Measurements from ENCODE around the gene NLN. TPM values are rescaled to one million over a fixed set of nuclear protein-coding genes. Genes with fewer than 3 reads are reported as not detected.

NLN gene
- total and polyA plus RNA-seq, 2 donors (not counting 1 experiment from before 2014, with no cell fraction given) = 29.2 to 33.7 TPM

- TF ChIP-seq EZH2 (IDR thresholded peaks at IDR 0.05; ENCODE audit: low read length, missing control alignments) = no peak
- TF ChIP-seq, protein P1, sequence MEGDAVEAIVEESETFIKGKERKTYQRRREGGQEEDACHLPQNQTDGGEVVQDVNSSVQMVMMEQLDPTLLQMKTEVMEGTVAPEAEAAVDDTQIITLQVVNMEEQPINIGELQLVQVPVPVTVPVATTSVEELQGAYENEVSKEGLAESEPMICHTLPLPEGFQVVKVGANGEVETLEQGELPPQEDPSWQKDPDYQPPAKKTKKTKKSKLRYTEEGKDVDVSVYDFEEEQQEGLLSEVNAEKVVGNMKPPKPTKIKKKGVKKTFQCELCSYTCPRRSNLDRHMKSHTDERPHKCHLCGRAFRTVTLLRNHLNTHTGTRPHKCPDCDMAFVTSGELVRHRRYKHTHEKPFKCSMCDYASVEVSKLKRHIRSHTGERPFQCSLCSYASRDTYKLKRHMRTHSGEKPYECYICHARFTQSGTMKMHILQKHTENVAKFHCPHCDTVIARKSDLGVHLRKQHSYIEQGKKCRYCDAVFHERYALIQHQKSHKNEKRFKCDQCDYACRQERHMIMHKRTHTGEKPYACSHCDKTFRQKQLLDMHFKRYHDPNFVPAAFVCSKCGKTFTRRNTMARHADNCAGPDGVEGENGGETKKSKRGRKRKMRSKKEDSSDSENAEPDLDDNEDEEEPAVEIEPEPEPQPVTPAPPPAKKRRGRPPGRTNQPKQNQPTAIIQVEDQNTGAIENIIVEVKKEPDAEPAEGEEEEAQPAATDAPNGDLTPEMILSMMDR (conservative IDR thresholded peaks at IDR 0.05 in 1 of 2, IDR thresholded peaks at IDR 0.05 in 1 of 2; ENCODE audit: low read depth in 1 of 2, low read length in 2 of 2) = no peak
- Histone ChIP-seq H3K4me2 (ENCODE audit: extremely low read depth, insufficient read depth, low read length) (no peak overlapping the region), H3K4me1 (ENCODE audit: control insufficient read depth, extremely low read depth, insufficient read depth, low read length) (peaks cover 2% of the 10 kb centered on the region), H4K20me1 (ENCODE audit: control insufficient read depth, extremely low read depth, insufficient read depth, low read length) (no peaks in the 10 kb centered on the region), H2AFZ (ENCODE audit: low read length) (no peak overlapping the region), H3K27ac (ENCODE audit: insufficient read depth, low read length) (no peak overlapping the region), H3K9ac (ENCODE audit: insufficient read depth, low read length) (no peak overlapping the region), H3K9me3 (ENCODE audit: control insufficient read depth, insufficient read depth, low read depth, low read length) (no peaks in the 10 kb centered on the region), H3K27me3 (ENCODE audit: control insufficient read depth, insufficient read depth, low read length) (no peaks in the 10 kb centered on the region), H3K36me3 (ENCODE audit: control insufficient read depth, insufficient read depth, low read length) (no peaks in the 10 kb centered on the region), H3K4me3 (replicated peaks in 1 of 4; ENCODE audit: control extremely low read depth in 1 of 4, insufficient read depth in 1 of 4, low read depth in 3 of 4, low read length in 4 of 4) (no peak overlapping the region), H3K79me2 (ENCODE audit: control insufficient read depth, insufficient read depth, low read length) (no peaks in the 10 kb centered on the region)
- peak; percentile 32 to 72 for DNase-seq (ENCODE audit: low read depth in 2 of 2)
Measured at GRCh38 chr5:65874241-65874640, 152.2 kb downstream of the NLN start.

GRCh38 chr5:65876496-65876895 is 154.5 kb downstream of the NLN start:
- H3K27me3 ChIP-seq (ENCODE audit: control insufficient read depth, insufficient read depth, low read length) = no peaks in the 10 kb centered on the region
- TF ChIP-seq, protein P1 (conservative IDR thresholded peaks at IDR 0.05 in 1 of 2, IDR thresholded peaks at IDR 0.05 in 1 of 2; ENCODE audit: low read depth in 1 of 2, low read length in 2 of 2) = no peak
- TF ChIP-seq EZH2 (IDR thresholded peaks at IDR 0.05; ENCODE audit: low read length, missing control alignments) = no peak
- H4K20me1 ChIP-seq (ENCODE audit: control insufficient read depth, extremely low read depth, insufficient read depth, low read length) = no peaks in the 10 kb centered on the region
- no peak overlapping the region for H2AFZ ChIP-seq (ENCODE audit: low read length)
- H3K4me1 ChIP-seq (ENCODE audit: control insufficient read depth, extremely low read depth, insufficient read depth, low read length) = peaks cover 2% of the 10 kb centered on the region
- no peak for DNase-seq (ENCODE audit: low read depth in 2 of 2)
- no peak overlapping the region for H3K27ac ChIP-seq (ENCODE audit: insufficient read depth, low read length)
- H3K36me3 ChIP-seq (ENCODE audit: control insufficient read depth, insufficient read depth, low read length) = no peaks in the 10 kb centered on the region
- no peak overlapping the region for H3K4me3 ChIP-seq (replicated peaks in 1 of 4; ENCODE audit: control extremely low read depth in 1 of 4, insufficient read depth in 1 of 4, low read depth in 3 of 4, low read length in 4 of 4)
- H3K9me3 ChIP-seq (ENCODE audit: control insufficient read depth, insufficient read depth, low read depth, low read length) = no peaks in the 10 kb centered on the region
- H3K79me2 ChIP-seq (ENCODE audit: control insufficient read depth, insufficient read depth, low read length) = no peaks in the 10 kb centered on the region
- H3K4me2 ChIP-seq (ENCODE audit: extremely low read depth, insufficient read depth, low read length) = no peak overlapping the region
- no peak overlapping the region for H3K9ac ChIP-seq (ENCODE audit: insufficient read depth, low read length)

DNA sequence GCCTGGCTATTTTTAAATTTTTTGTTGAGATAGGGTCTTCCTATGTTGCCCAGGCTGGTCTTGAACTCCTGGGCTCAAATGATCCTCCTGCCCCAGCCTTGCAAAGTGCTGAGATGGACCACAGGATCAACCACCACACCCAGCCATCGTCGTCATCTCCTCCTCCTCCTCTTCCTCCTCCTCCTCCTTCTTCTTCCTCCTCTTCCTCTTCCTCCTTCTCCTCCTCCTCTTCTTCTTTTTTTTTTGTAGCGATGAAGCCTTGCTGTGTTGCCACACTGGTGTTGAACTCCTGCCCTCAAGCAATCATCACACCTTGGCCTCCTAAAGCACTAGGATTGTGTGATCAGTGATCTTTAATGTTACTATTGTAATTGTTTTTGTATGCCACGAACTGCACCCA is 155.0 kb downstream of the NLN start:
- Histone ChIP-seq H3K27ac (ENCODE audit: insufficient read depth, low read length) (no peak overlapping the region), H3K9me3 (ENCODE audit: control insufficient read depth, insufficient read depth, low read depth, low read length) (no peaks in the 10 kb centered on the region), H3K36me3 (ENCODE audit: control insufficient read depth, insufficient read depth, low read length) (no peaks in the 10 kb centered on the region), H3K79me2 (ENCODE audit: control insufficient read depth, insufficient read depth, low read length) (no peaks in the 10 kb centered on the region), H2AFZ (ENCODE audit: low read length) (no peak overlapping the region), H4K20me1 (ENCODE audit: control insufficient read depth, extremely low read depth, insufficient read depth, low read length) (no peaks in the 10 kb centered on the region), H3K27me3 (ENCODE audit: control insufficient read depth, insufficient read depth, low read length) (no peaks in the 10 kb centered on the region), H3K9ac (ENCODE audit: insufficient read depth, low read length) (no peak overlapping the region), H3K4me1 (ENCODE audit: control insufficient read depth, extremely low read depth, insufficient read depth, low read length) (no peaks in the 10 kb centered on the region), H3K4me3 (replicated peaks in 1 of 4; ENCODE audit: control extremely low read depth in 1 of 4, insufficient read depth in 1 of 4, low read depth in 3 of 4, low read length in 4 of 4) (no peak overlapping the region), H3K4me2 (ENCODE audit: extremely low read depth, insufficient read depth, low read length) (no peak overlapping the region)
- DNase-seq (ENCODE audit: low read depth in 2 of 2) = no peak
- TF ChIP-seq EZH2 (IDR thresholded peaks at IDR 0.05; ENCODE audit: low read length, missing control alignments) = no peak
- TF ChIP-seq, protein P1 (conservative IDR thresholded peaks at IDR 0.05 in 1 of 2, IDR thresholded peaks at IDR 0.05 in 1 of 2; ENCODE audit: low read depth in 1 of 2, low read length in 2 of 2) = no peak

Other genes starting within 250 kb of the NLN start
- gene ADAMTS6, start 240.3 kb upstream of the NLN start, total RNA-seq = 45.2 and 48.3 TPM in 2 replicates
- 4.1 and 7.5 TPM in 2 replicates for gene ADAMTS6, start 240.3 kb upstream of the NLN start, polyA plus RNA-seq
- gene CENPK, start 159.0 kb upstream of the NLN start, total RNA-seq = 4.9 and 7.1 TPM in 2 replicates
- gene CENPK, start 159.0 kb upstream of the NLN start, polyA plus RNA-seq = 11.2 and 16.0 TPM in 2 replicates
- gene PPWD1, start 158.9 kb upstream of the NLN start, total RNA-seq = 41.5 and 52.9 TPM in 2 replicates
- gene PPWD1, start 158.9 kb upstream of the NLN start, polyA plus RNA-seq = 7.0 and 7.3 TPM in 2 replicates
- gene TRIM23, start 97.9 kb upstream of the NLN start, total RNA-seq = 48.6 and 51.1 TPM in 2 replicates
- gene TRIM23, start 97.9 kb upstream of the NLN start, polyA plus RNA-seq = 9.5 and 14.1 TPM in 2 replicates
- 3.5 and 4.4 TPM in 2 replicates for gene SHLD3, start 97.2 kb upstream of the NLN start, total RNA-seq
- gene SHLD3, start 97.2 kb upstream of the NLN start, polyA plus RNA-seq = 2.9 and 3.3 TPM in 2 replicates
- 23.9 and 34.8 TPM in 2 replicates for gene TRAPPC13, start 97.2 kb upstream of the NLN start, total RNA-seq
- gene TRAPPC13, start 97.2 kb upstream of the NLN start, polyA plus RNA-seq = 20.1 and 22.8 TPM in 2 replicates
- 14.1 and 32.4 TPM in 2 replicates for gene SGTB, start 96 bp upstream of the NLN start, total RNA-seq
- 15.5 and 18.7 TPM in 2 replicates for gene SGTB, start 96 bp upstream of the NLN start, polyA plus RNA-seq
- gene ERBIN, start 204.4 kb downstream of the NLN start, total RNA-seq = 79.9 and 127 TPM in 2 replicates
- 49.5 and 69.1 TPM in 2 replicates for gene ERBIN, start 204.4 kb downstream of the NLN start, polyA plus RNA-seq

All from fibroblast of lung (primary cell).